Neural cell (in vitro differentiated cells): ENCODE data around the gene CDCA3. TPM values are rescaled to one million over a fixed set of nuclear protein-coding genes. Genes with fewer than 3 reads are reported as not detected.

Source experiments
- H2AFZ ChIP-seq: fragments of 200-600, 300-800 bp; sonication (generic), shearing (Covaris generic); 2 replicates; pipeline ENCODE4 v1.6.0; 2014; ENCODE audit warnings: low read depth, mild to moderate bottlenecking, antibody characterized with exemption, low read length, moderate library complexity
- H3F3A ChIP-seq: fragments of 200-600 bp; shearing (Covaris generic); 2 replicates; pipeline ENCODE4 v1.6.1; 2016; ENCODE audit warnings: mild to moderate bottlenecking, moderate library complexity, mixed read lengths, antibody characterized with exemption, low read length; ENCODE audit not compliant: insufficient read depth, poor library complexity, severe bottlenecking
- H3K27ac ChIP-seq: fragments of 200-600, 300-800 bp; sonication (generic), shearing (Covaris generic); 2 replicates; pipeline ENCODE4 v1.5.1; 2014; ENCODE audit warnings: mild to moderate bottlenecking, low read length, moderate library complexity
- H3K27me3 ChIP-seq: fragments of 300-800, 200-600 bp; sonication (generic), shearing (Covaris generic); 2 replicates; pipeline ENCODE4 v1.6.0; 2014; ENCODE audit warnings: mild to moderate bottlenecking, low read depth, low read length, moderate library complexity; ENCODE audit not compliant: insufficient read depth
- H3K36me3 ChIP-seq: fragments of 300-800, 200-600 bp; sonication (generic), shearing (Covaris generic); 2 replicates; pipeline ENCODE4 v1.5.1; 2014; ENCODE audit warnings: mild to moderate bottlenecking, antibody characterized with exemption, low read length, moderate library complexity; ENCODE audit not compliant: insufficient read depth
- H3K4me2 ChIP-seq: fragments of 300-800, 200-600 bp; sonication (generic), shearing (Covaris generic); 2 replicates; pipeline ENCODE4 v1.6.0; 2014; ENCODE audit warnings: mild to moderate bottlenecking, low read length
- H3K4me3 ChIP-seq: fragments of 300-800, 200-600 bp; sonication (generic), shearing (Covaris generic); 2 replicates; pipeline ENCODE4 v1.5.1; 2014; ENCODE audit warnings: mild to moderate bottlenecking, low read length, moderate library complexity
- H3K79me2 ChIP-seq: fragments of 200-600 bp; shearing (Covaris generic); replicated peaks from 2 replicates; pipeline ENCODE4 v1.6.0; 2014; ENCODE audit warnings: mild to moderate bottlenecking, low read length, moderate library complexity; ENCODE audit not compliant: insufficient read depth
- H3K9ac ChIP-seq: fragments of 300-800, 200-600 bp; sonication (generic), shearing (Covaris generic); 2 replicates; pipeline ENCODE4 v1.6.1; 2016; ENCODE audit warnings: mild to moderate bottlenecking, low read length, mixed read lengths
- H3K9me2 ChIP-seq: fragments of 200-600 bp; shearing (Covaris generic); 2 replicates; pipeline ENCODE4 v1.6.1; 2016; ENCODE audit warnings: mild to moderate bottlenecking, low read length, mixed read lengths; ENCODE audit not compliant: insufficient read depth
- H3K9me3 ChIP-seq: fragments of 200-600, 300-800 bp; sonication (generic), shearing (Covaris generic); 2 replicates; pipeline ENCODE4 v1.6.1; 2016; ENCODE audit warnings: mild to moderate bottlenecking, mixed run types, low read length, moderate library complexity, mixed read lengths
- H4K20me1 ChIP-seq: fragments of 200-600 bp; shearing (Covaris generic); 2 replicates; pipeline ENCODE4 v1.6.1; 2016; ENCODE audit warnings: mild to moderate bottlenecking, mixed run types; ENCODE audit not compliant: insufficient read depth
- EP300 ChIP-seq: fragments of 450-650 bp; conservative IDR thresholded peaks from 2 replicates; pipeline ENCODE4 v1.6.1; 2014; ENCODE audit warnings: antibody characterized with exemption, mild to moderate bottlenecking, moderate library complexity; ENCODE audit not compliant: poor library complexity, severe bottlenecking
- EZH2 ChIP-seq: fragments of 200-600, 300-800 bp; shearing (Covaris generic), sonication (generic); IDR thresholded peaks from 2 replicates; pipeline ENCODE4 v1.6.1; 2014; ENCODE audit warnings: antibody characterized with exemption, low read length, borderline replicate concordance, mild to moderate bottlenecking; ENCODE audit not compliant: insufficient read depth, poor library complexity, severe bottlenecking
- MXI1 ChIP-seq: fragments of 450-650 bp; conservative IDR thresholded peaks from 2 replicates; pipeline ENCODE4 v1.6.1; 2014; ENCODE audit warnings: antibody characterized with exemption, mild to moderate bottlenecking; ENCODE audit not compliant: poor library complexity, severe bottlenecking
- POLR2AphosphoS5 ChIP-seq: IDR thresholded peaks from 2 replicates; pipeline ENCODE4 v1.6.1; 2012
- RAD21 ChIP-seq: fragments of 450-650 bp; conservative IDR thresholded peaks from 2 replicates; pipeline ENCODE4 v1.6.1; 2014; ENCODE audit warnings: antibody characterized with exemption, mild to moderate bottlenecking, moderate library complexity
- REST ChIP-seq: IDR thresholded peaks from 2 replicates; pipeline ENCODE4 v1.6.1; 2012; ENCODE audit warnings: borderline replicate concordance
- SMC3 ChIP-seq: fragments of 450-650 bp; conservative IDR thresholded peaks from 2 replicates; pipeline ENCODE4 v1.6.1; 2014; ENCODE audit warnings: antibody characterized with exemption, mild to moderate bottlenecking, moderate library complexity; ENCODE audit not compliant: poor library complexity
- TAF1 ChIP-seq: IDR thresholded peaks from 2 replicates; pipeline ENCODE4 v1.6.1; 2012; ENCODE audit warnings: low read depth
- polyA plus RNA-seq: library from polyadenylated mRNA; depleted of rRNA; stranded (reverse); fragments of >200 nt; gene quantifications from 2 replicates; pipeline ENCODE4 v1.2.3, GENCODE V29; 2014
- TF ChIP-seq, protein P1 (sequence below): fragments of 450-650 bp; IDR thresholded peaks from 2 replicates; pipeline ENCODE4 v1.5.1; 2014; ENCODE audit warnings: antibody characterized with exemption, mild to moderate bottlenecking, moderate library complexity; ENCODE audit not compliant: poor library complexity, severe bottlenecking

Gene CDCA3
- polyA plus RNA-seq, 1 donor from 2014 or later = 7.3 TPM

DNA sequence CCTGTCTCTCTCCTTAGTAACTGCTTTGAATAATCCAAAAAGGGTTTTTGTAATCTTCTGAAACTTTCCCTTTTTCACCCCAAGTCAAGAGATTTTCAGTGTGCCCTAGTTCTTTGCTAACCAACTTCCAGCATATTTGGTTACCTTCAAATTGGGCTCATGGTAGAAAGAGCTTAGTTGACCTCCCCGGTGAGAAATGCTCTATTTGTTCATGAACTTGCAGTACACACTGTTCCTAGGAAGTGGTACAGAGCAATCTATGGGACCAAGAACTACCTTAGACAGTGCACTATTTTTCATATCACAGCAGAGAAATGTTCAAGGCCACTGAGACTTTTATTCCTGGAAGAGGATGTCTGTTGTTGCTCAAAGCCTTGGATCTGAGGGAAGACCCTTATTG is 2.5 kb upstream of the CDCA3 start:
- H3K9ac ChIP-seq = peak overlapping the region; percentile 87
- H3K36me3 ChIP-seq = peaks cover 4% of the 10 kb centered on the region
- no peak for TF ChIP-seq EP300
- TF ChIP-seq TAF1 = no peak
- no peak for TF ChIP-seq MXI1
- TF ChIP-seq, protein P1, sequence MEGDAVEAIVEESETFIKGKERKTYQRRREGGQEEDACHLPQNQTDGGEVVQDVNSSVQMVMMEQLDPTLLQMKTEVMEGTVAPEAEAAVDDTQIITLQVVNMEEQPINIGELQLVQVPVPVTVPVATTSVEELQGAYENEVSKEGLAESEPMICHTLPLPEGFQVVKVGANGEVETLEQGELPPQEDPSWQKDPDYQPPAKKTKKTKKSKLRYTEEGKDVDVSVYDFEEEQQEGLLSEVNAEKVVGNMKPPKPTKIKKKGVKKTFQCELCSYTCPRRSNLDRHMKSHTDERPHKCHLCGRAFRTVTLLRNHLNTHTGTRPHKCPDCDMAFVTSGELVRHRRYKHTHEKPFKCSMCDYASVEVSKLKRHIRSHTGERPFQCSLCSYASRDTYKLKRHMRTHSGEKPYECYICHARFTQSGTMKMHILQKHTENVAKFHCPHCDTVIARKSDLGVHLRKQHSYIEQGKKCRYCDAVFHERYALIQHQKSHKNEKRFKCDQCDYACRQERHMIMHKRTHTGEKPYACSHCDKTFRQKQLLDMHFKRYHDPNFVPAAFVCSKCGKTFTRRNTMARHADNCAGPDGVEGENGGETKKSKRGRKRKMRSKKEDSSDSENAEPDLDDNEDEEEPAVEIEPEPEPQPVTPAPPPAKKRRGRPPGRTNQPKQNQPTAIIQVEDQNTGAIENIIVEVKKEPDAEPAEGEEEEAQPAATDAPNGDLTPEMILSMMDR = no peak
- no peak for TF ChIP-seq RAD21
- TF ChIP-seq REST = no peak
- TF ChIP-seq POLR2AphosphoS5 = no peak
- no peak for TF ChIP-seq SMC3
- TF ChIP-seq EZH2 = no peak
- peaks cover 5% of the 10 kb centered on the region for H3F3A ChIP-seq
- H3K79me2 ChIP-seq = peaks cover 30% of the 10 kb centered on the region
- no peak overlapping the region for H2AFZ ChIP-seq
- H3K27ac ChIP-seq = peak overlapping the region; percentile 98
- no peaks in the 10 kb centered on the region for H4K20me1 ChIP-seq
- peak overlapping the region; percentile 98 for H3K4me2 ChIP-seq
- no peaks in the 10 kb centered on the region for H3K27me3 ChIP-seq
- H3K9me3 ChIP-seq = no peaks in the 10 kb centered on the region
- peak overlapping the region; percentile 75 for H3K4me3 ChIP-seq
- no peaks in the 10 kb centered on the region for H3K9me2 ChIP-seq

DNA sequence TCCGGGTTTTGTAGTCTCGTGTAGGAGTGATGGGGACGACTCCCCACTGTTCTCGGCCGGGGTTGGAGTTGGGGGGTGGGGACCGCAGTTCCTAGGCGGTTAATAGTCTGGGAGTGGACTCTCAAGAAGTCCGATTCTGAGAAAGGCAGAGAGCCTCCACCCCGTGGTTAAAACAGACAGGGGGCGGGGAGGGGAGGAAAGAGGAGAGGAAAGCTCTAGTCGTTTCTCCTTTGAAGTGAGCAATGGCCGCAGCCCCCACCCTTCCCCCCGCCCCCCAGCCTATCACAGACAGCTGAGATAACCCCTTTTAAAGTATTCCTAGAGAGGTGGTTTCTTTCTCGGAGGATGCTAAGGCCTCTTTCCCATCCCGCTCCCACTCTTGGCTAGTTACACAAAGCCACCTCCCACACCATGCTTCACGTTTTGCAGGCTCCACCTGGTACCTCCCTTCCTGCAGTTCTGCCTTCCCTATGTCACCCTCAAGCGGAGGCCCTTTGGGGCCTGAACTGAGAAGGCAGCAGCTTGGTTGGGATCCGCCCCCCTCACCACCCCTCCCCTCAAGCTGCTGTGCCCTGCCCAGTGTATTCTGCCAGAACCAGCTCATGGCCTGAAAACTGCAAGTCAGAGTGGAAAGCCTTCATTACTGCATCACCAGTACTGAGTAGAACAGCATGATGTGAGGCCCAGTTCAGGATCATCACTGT is 1.7 kb upstream of the CDCA3 start:
- peaks cover 30% of the 10 kb centered on the region for H3K79me2 ChIP-seq
- H2AFZ ChIP-seq = peak overlapping the region; percentile 46
- no peaks in the 10 kb centered on the region for H3K9me2 ChIP-seq
- peaks cover 5% of the 10 kb centered on the region for H3F3A ChIP-seq
- peak; percentile 11 for TF ChIP-seq POLR2AphosphoS5
- TF ChIP-seq RAD21 = no peak
- peak; percentile 26 for TF ChIP-seq REST
- TF ChIP-seq, protein P1 = no peak
- peak; percentile 67 for TF ChIP-seq TAF1
- TF ChIP-seq EZH2 = no peak
- no peak for TF ChIP-seq SMC3
- no peak for TF ChIP-seq MXI1
- no peaks in the 10 kb centered on the region for H3K9me3 ChIP-seq
- peak overlapping the region; percentile 75 for H3K4me3 ChIP-seq
- H3K27ac ChIP-seq = peak overlapping the region; percentile 98
- no peaks in the 10 kb centered on the region for H4K20me1 ChIP-seq
- H3K9ac ChIP-seq = peak overlapping the region; percentile 87
- H3K27me3 ChIP-seq = no peaks in the 10 kb centered on the region
- H3K4me2 ChIP-seq = peak overlapping the region; percentile 98
- peaks cover 2% of the 10 kb centered on the region for H3K36me3 ChIP-seq
